Endothelial cell of umbilical vein (primary cell): ENCODE measurements around the gene ACTL6A.

Experiments used
- EZH2 ChIP-seq: IDR thresholded peaks from 2 replicates; pipeline ENCODE4 v1.6.1; 2012; ENCODE audit warnings: borderline replicate concordance, low read depth, mild to moderate bottlenecking, moderate library complexity, low read length, inconsistent platforms; ENCODE audit not compliant: severe bottlenecking
- TF ChIP-seq, protein P1 (sequence below), 2 donors: IDR thresholded peaks; 1 replicate in 1 of 2; 2 replicates in 1 of 2; pipeline ENCODE4 v1.5.1; 2011; ENCODE audit warnings: low read length in 2 of 2, mild to moderate bottlenecking in 2 of 2, moderate library complexity in 2 of 2, control low read depth in 1 of 2, inconsistent platforms in 1 of 2, low read depth in 1 of 2; ENCODE audit not compliant: insufficient read depth in 1 of 2; ENCODE audit errors: extremely low read depth in 1 of 2

DNA sequence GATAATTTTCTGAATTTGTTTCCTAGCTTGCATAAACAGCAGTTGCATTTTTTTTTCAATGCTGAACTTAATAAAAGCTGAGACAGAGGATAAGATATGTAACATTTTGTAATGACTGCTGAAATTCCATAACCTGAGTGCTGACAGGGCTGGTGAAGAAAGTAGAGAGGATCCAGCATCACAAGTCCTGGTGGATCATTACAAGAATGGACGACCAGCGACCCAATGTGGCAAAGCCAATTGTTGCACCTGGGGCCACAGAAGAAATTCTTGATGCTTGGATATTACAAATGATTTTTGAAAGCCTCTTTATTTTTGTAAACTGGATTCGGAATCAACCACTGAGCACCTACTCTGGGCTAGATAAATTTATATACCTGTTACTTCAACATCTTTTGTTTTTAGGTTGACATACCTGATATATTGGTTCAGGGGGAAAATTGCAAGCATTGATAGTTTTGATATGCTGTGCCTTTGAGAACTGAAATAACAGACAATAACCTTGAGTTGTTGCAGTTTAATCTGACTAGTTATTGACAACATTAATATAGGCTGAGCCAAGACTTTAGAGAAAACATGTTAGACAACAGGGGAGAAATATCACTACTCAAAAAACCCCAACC, 3.9 kb upstream of the ACTL6A start:
- TF ChIP-seq EZH2: no peak
- TF ChIP-seq, protein P1, sequence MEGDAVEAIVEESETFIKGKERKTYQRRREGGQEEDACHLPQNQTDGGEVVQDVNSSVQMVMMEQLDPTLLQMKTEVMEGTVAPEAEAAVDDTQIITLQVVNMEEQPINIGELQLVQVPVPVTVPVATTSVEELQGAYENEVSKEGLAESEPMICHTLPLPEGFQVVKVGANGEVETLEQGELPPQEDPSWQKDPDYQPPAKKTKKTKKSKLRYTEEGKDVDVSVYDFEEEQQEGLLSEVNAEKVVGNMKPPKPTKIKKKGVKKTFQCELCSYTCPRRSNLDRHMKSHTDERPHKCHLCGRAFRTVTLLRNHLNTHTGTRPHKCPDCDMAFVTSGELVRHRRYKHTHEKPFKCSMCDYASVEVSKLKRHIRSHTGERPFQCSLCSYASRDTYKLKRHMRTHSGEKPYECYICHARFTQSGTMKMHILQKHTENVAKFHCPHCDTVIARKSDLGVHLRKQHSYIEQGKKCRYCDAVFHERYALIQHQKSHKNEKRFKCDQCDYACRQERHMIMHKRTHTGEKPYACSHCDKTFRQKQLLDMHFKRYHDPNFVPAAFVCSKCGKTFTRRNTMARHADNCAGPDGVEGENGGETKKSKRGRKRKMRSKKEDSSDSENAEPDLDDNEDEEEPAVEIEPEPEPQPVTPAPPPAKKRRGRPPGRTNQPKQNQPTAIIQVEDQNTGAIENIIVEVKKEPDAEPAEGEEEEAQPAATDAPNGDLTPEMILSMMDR (IDR thresholded peaks at IDR 0.05; ENCODE audit: extremely low read depth in 1 of 2, insufficient read depth in 1 of 2, low read depth in 1 of 2, low read length in 2 of 2): peak; percentile 77 to 91
